ENCODE measurements around the gene DLGAP3.

DLGAP3 gene

DNA sequence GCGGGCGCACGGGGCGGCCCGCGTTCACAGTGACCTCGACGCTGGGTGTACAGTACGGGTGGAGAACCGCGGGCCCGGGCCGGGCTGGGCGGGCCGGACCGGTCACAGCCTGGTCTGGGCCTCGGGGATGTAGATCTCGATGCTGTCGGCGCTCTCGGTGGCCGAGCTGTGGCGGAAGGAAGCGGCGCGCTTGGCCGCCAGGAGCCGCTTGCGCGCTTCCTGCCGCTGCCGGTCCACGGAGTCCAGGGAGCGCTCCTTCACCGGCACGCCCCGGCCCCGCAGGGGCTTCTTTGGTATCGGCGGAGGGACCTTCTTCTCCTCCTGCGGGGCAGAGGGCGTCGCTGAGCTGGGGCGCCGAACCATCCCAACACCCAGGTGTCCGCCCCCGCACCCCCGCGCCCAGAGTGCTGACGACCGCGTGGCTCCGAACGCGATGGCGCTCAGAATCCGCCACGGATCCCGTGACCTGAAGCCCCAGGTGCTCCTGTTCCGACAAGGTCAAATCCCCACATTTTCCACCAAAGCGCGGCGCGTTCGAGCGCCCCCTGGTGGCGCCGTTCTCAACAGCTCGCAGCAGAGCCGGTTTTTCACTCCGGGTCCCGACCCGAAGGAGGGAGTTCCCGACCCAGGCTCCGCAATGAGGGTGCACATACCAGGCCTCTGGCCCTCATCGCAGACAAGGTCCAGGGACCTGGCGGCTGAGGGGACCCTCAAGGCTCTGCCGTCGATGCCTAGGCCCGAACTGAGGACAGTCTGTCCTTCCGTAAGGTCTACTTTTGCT is 63.3 kb downstream of the DLGAP3 start:
- DNase-seq: peak; percentile 86

DNA sequence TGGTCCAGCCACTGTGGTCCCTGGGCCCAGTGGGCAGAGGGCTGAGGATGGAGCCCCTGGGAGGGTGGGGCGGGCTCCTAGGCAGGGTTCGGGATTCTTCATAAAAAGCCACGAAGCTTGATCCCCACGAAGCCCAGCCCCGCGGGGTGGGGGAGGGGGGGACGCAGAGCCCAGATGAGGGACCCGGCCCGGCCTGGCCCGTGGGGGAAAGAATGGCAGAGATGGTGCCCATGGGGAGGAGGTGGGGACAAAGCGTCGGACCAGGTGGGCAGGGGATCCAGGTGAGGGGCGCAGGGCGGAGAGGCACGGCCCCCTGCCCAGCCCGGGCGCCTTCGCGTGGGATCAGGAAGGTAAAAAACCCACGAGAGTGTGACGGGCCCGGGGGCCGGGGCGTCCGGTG is 63.9 kb downstream of the DLGAP3 start:
- DNase-seq: no peak

- DNase-seq: peak; percentile 10
Measured at GRCh38 chr1:34864759-34865158, 64.7 kb downstream of the DLGAP3 start.

- no peak for DNase-seq
Measured at GRCh38 chr1:34863501-34863900, 65.9 kb downstream of the DLGAP3 start.

DNA sequence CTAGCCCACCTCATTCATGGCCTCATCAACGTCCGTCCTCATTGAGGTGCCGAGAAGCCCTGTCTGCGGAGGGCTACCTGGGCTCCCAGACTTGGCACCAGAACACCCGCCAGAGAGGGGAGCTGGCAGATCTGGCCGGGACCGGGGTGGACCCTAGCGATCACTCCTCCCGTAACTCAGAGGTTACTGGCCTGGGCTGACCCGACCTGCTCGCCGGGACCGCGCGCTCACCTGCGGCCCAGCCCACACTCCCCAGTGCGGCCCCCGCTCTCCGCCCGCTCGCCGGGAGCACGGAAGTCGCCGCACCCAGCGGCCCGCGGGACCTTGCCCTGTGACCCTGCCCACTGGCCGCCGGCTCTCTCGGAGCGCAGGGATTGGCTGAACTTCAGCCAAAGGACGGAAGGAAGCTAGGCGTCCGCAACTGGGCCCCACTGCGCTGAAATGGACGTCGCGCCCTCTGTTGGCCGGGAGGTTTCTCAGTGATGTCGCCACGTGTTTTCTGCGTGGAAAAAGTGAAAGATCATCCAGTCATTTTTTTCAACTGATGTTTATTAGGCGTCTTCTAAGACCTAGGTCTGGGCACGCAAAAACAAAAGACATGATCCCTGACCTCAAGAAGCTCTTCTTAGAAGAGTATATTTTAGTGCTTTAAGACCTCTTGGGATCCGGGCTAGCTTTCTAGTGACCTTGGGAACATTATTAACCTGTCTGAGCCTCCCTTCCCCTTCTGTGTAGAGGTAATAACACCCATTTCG is 69.8 kb downstream of the DLGAP3 start, which contains the start of gene SMIM12:
Gene SMIM12 (minus strand): TSS at position 304 of the 755 bp plus-strand sequence. CDS start 3,772 bp downstream, outside the sequence.
- DNase-seq: peak; percentile 96

GRCh38 chr1:34858901-34859445 is 70.5 kb downstream of the DLGAP3 start:
- DNase-seq: no peak

- DNase-seq: no peak
Measured at GRCh38 chr1:34856697-34857096, 72.8 kb downstream of the DLGAP3 start.

DNA sequence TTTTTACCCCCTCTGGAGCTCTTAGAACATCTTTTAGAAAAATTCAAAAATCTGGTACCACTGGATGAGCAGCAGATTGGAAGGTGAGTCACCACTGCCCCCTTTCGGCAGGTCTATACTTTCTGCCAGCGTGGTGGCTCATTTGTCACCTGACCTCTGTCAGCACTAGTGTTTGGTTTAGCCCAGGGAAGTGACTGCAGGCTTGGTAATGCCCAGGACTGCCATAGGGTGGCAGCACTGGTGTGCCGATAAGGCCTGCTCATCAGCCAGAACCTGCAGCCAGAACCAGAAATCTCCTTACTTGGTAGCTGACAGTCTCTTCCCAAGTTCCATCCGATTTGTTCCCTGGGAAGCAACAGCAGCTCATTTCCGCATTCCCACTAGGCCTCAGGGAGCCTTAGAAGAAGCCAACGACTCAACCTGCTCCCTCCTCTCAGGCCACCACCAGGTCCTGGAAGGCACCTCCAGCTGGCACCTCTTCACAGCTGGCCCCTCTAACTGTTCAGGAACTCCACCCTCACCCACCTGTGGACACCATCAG is 76.7 kb downstream of the DLGAP3 start:
- DNase-seq: peak; percentile 97

- no peak for DNase-seq
Measured at GRCh38 chr1:34851431-34852105, 77.9 kb downstream of the DLGAP3 start.

GRCh38 chr1:34850382-34850781 is 79.1 kb downstream of the DLGAP3 start:
- no peak for DNase-seq

- no peak for DNase-seq
Measured at GRCh38 chr1:34847094-34847493, 82.4 kb downstream of the DLGAP3 start.

- DNase-seq: peak; percentile 46
Measured at GRCh38 chr1:34846265-34846664, 83.2 kb downstream of the DLGAP3 start.

DNA sequence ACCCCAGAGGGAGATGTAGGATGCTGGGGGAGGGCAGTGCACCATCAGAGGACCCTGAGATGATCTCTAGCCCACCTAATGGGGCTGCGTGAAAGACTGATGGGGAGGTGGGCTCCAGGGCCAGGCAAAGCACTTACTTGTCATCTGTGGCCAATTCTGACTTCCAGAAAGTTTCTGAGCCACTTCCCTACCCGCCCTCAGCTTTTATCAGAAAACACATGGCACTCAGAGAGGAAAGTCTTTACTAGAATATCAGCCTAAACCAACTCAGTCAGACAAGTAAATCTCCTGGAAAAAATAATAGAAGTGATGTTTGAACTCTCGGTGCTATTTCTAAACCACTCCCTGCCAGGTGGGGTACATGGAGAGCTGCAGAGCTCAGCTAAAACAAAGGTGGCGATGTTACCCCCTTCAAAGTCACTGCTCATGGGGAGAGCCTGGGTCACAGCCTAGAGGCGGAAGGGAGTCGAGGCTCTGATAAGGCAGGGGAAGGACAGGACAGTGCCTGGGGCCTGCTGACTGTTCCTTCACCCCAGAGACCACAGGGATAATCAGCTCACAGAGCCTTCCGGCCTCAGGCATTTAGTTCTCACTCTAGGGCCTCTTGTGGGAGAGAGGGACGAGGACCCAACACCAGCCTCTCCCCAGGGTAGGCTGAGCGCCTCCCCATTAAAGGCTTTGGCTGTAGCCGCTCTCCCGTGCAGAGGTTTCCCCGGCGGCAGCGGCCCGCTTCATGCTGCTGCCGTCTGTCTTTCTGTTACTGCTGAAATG is 84.1 kb downstream of the DLGAP3 start:
- DNase-seq: peak; percentile 87

DNA sequence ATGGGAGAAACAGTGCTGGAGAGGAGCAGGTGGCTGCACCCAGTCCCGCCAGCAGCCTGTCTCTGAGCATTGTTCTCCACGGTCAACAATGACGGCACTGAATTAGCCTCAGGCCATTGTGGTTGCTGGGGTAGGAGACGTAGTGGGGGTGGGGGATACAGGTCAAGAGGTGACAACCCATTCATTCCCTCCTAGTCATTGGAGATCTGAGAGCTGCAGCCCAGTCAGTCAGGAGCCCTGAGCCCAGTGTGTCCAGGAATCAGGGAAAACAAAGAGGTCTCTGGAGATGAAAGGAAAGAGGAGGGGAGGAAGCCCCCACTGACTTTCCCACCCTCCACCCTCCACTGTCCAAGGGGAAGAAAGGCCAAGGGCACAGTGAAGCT is 85.2 kb downstream of the DLGAP3 start:
- peak; percentile 59 for DNase-seq

DNA sequence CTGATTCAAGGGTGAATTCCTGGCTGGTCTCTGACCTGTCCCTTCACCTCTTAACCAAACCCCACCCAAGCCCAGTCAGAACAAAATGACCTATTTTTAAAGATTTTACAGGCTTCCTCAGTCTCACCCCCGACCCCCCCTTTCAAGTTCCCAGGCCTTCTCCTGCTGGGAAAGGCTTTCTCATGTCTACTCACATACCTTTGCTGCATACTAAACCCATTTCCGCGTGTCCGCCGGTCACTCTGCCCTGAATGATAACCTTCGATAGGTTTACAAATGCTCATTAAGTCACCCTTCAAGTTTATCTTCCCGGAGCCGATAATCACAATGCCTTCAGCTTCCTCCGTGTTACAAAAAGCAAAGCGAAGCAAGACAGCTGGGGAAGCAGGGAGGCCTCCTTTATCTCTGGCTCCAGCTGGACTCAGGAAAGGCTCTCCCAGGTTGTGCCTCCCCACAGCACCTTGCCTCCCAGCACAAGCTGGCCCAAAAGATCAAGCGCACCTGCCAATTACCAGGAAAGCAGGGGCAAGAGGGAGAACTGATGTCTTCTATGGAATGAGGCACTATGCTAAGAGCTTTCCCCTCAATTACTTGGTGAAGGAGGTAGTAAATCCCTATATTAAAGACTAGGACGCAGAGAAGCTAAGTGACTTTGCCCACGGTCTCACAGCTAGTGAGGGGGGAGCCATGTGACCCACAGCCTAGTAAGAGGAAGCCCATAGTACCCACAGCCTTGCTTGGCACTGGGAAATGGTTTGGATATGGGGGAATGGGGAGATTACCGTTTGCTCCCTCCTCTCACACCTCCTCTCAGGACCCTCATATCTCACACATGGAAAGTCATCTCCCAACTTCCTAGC is 85.8 kb downstream of the DLGAP3 start:
- DNase-seq: peak; percentile 83

DNA sequence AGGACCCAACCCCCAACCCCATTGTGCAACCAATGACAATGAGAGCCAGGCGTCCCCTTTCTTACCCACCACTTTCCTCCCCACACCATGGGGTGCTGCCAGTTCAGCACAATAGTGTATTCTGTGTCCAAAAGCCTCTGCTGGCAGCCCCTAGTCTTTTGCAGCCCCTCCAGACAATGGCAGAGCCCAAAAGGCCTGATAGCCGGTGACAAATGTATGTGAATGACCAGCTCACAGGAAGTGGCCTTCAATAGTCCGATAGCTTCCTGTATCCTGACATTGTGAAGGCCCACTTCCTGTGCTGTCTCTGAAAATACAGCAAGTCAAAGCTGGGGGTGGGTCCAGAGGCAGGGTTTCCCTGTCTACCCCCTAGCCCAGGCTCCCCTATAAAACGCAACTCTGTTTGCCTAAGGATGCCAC is 86.5 kb downstream of the DLGAP3 start:
- DNase-seq: no peak

GRCh38 chr1:34842073-34842472 is 87.4 kb downstream of the DLGAP3 start:
- no peak for DNase-seq

- no peak for DNase-seq
Measured at GRCh38 chr1:34840426-34840825, 89.0 kb downstream of the DLGAP3 start.

- DNase-seq: no peak
Measured at GRCh38 chr1:34839526-34840305, 89.7 kb downstream of the DLGAP3 start.

DNA sequence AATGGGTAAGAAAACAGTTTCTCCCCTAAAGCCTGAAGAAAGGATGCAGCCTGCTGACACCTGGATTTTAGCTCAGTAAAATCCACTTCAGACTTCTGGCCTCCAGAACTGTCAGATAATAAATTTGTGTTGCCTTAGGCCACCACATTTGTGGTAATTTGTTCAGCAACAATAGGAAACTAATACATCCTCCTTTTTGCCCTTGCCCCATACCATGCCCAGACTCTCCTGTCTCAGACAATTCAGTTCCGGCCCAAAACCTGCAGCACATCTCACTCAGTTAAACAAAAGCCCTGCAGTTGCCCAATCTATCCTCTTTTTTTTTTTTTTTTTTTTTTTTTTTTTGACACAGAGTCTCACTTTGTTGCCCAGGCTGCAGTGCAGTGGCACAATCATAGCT is 95.7 kb downstream of the DLGAP3 start:
- no peak for DNase-seq

All from OCI-M1 (cell line).